Skeletal muscle satellite cell (primary cell): ENCODE data around the gene SVBP. TPM values are rescaled to one million over a fixed set of nuclear protein-coding genes. Genes with fewer than 3 reads are reported as not detected.
A peak's percentile ranks its signal among the peaks of the same experiment; 100 is the strongest.
"Not testable (repeated sequence)": the region's sequence is repeated elsewhere in the genome, so short reads cannot be mapped to it uniquely, and the experiment has no call there.

Experiments
- H3K27me3 ChIP-seq: 2 replicates; pipeline ENCODE4 v1.7.0; 2013; ENCODE audit warnings: low read length; ENCODE audit not compliant: control insufficient read depth, insufficient read depth
- H3K36me3 ChIP-seq: 2 replicates; pipeline ENCODE4 v1.7.0; 2013; ENCODE audit warnings: mild to moderate bottlenecking, control low read depth, low read length; ENCODE audit not compliant: insufficient read depth
- H3K4me1 ChIP-seq: 2 replicates; pipeline ENCODE4 v1.7.0; 2013; ENCODE audit warnings: low read length; ENCODE audit not compliant: control insufficient read depth, insufficient read depth
- H3K4me2 ChIP-seq: 2 replicates; pipeline ENCODE4 v1.7.0; 2013; ENCODE audit warnings: mild to moderate bottlenecking, low read length
- H3K4me3 ChIP-seq: 2 replicates; pipeline ENCODE4 v1.7.0; 2013; ENCODE audit warnings: low read length
- H3K9ac ChIP-seq: 2 replicates; pipeline ENCODE4 v1.7.0; 2013; ENCODE audit warnings: mild to moderate bottlenecking, low read depth, low read length, moderate library complexity
- H3K9me3 ChIP-seq: replicated peaks from 2 replicates; pipeline ENCODE4 v1.7.0; 2013; ENCODE audit warnings: mild to moderate bottlenecking, control low read depth, low read length
- total RNA-seq: library from RNA; depleted of rRNA; stranded (reverse); fragments of >200 nt; gene quantifications from 2 replicates; pipeline ENCODE4 v1.2.3, GENCODE V29; 2012; rRNA removed

SVBP gene
- 7.4 and 9.2 TPM in 2 replicates for total RNA-seq

- no peaks in the 10 kb centered on the region for H3K27me3 ChIP-seq
- H3K9me3 ChIP-seq = no peaks in the 10 kb centered on the region
- no peaks in the 10 kb centered on the region for H3K36me3 ChIP-seq
- H3K9ac ChIP-seq = peak within 1 kb of the TSS; percentile 99
- peak within 1 kb of the TSS; percentile 94 for H3K4me2 ChIP-seq
- peaks cover 16% of the 10 kb centered on the region for H3K4me1 ChIP-seq
- peak within 1 kb of the TSS; percentile 99 for H3K4me3 ChIP-seq
Observed at GRCh38 chr1:42816585-42817439, at the start of gene SVBP, which contains the start of gene ERMAP. Gene SVBP, minus strand, starts transcription at chr1:42817397. Its CDS starts 853 bp downstream, at chr1:42816544. Gene ERMAP, plus strand, starts transcription at chr1:42817122. Its CDS starts 13,327 bp downstream, at chr1:42830449.

GRCh38 chr1:42866549-42866948, 49.4 kb upstream of the SVBP start:
- Histone ChIP-seq H3K27me3 (peaks cover 28% of the 10 kb centered on the region), H3K4me3 (no peak overlapping the region), H3K36me3 (no peaks in the 10 kb centered on the region), H3K4me1 (no peaks in the 10 kb centered on the region), H3K9me3 (no peaks in the 10 kb centered on the region), H3K4me2 (no peak overlapping the region), H3K9ac (no peak overlapping the region)

GRCh38 chr1:42861014-42861399, 43.8 kb upstream of the SVBP start:
- Histone ChIP-seq H3K27me3 (peaks cover 22% of the 10 kb centered on the region), H3K4me1 (no peaks in the 10 kb centered on the region)

GRCh38 chr1:42860339-42861013, 43.3 kb upstream of the SVBP start:
- Histone ChIP-seq H3K27me3 (peaks cover 17% of the 10 kb centered on the region), H3K9me3 (no peaks in the 10 kb centered on the region)

More at GRCh38 chr1:42861014-42861399, 43.8 kb upstream of the SVBP start:
- Histone ChIP-seq H3K9me3 (no peaks in the 10 kb centered on the region), H3K4me3 (no peak overlapping the region), H3K36me3 (no peaks in the 10 kb centered on the region), H3K4me2 (no peak overlapping the region), H3K9ac (no peak overlapping the region)

GRCh38 chr1:42859366-42859765, 42.2 kb upstream of the SVBP start:
- not testable (repeated sequence) for H3K4me2 ChIP-seq, H3K9me3 ChIP-seq, H3K9ac ChIP-seq, H3K4me3 ChIP-seq, H3K36me3 ChIP-seq, H3K4me1 ChIP-seq
- H3K27me3 ChIP-seq = peaks cover 12% of the 10 kb centered on the region

More at GRCh38 chr1:42860339-42861013, 43.3 kb upstream of the SVBP start:
- H3K4me2 ChIP-seq = no peak overlapping the region
- no peak overlapping the region for H3K9ac ChIP-seq
- H3K4me3 ChIP-seq = no peak overlapping the region
- no peaks in the 10 kb centered on the region for H3K4me1 ChIP-seq
- H3K36me3 ChIP-seq = no peaks in the 10 kb centered on the region

- H3K4me3 ChIP-seq, H3K4me1 ChIP-seq, H3K9ac ChIP-seq, H3K27me3 ChIP-seq, H3K36me3 ChIP-seq, H3K9me3 ChIP-seq, H3K4me2 ChIP-seq: not testable (repeated sequence)
Observed at GRCh38 chr1:42856554-42856953, 39.4 kb upstream of the SVBP start.

- H3K9ac ChIP-seq = no peak overlapping the region
- peaks cover 23% of the 10 kb centered on the region for H3K36me3 ChIP-seq
- no peaks in the 10 kb centered on the region for H3K4me1 ChIP-seq
- H3K9me3 ChIP-seq = no peaks in the 10 kb centered on the region
- no peaks in the 10 kb centered on the region for H3K27me3 ChIP-seq
- H3K4me3 ChIP-seq = no peak overlapping the region
- no peak overlapping the region for H3K4me2 ChIP-seq
Observed at GRCh38 chr1:42853116-42853884, 36.1 kb upstream of the SVBP start.

GRCh38 chr1:42852608-42852980, 35.4 kb upstream of the SVBP start:
- peaks cover 23% of the 10 kb centered on the region for H3K36me3 ChIP-seq
- no peaks in the 10 kb centered on the region for H3K9me3 ChIP-seq
- no peak overlapping the region for H3K9ac ChIP-seq

GRCh38 chr1:42851960-42852607, 34.9 kb upstream of the SVBP start:
- Histone ChIP-seq H3K4me3 (no peak overlapping the region), H3K27me3 (no peaks in the 10 kb centered on the region), H3K4me2 (no peak overlapping the region), H3K9ac (no peak overlapping the region), H3K36me3 (peaks cover 23% of the 10 kb centered on the region), H3K9me3 (no peaks in the 10 kb centered on the region), H3K4me1 (peaks cover 10% of the 10 kb centered on the region)

More at GRCh38 chr1:42852608-42852980, 35.4 kb upstream of the SVBP start:
- Histone ChIP-seq H3K4me2 (no peak overlapping the region), H3K4me1 (peaks cover 5% of the 10 kb centered on the region), H3K27me3 (no peaks in the 10 kb centered on the region), H3K4me3 (no peak overlapping the region)

- H3K36me3 ChIP-seq = peaks cover 23% of the 10 kb centered on the region
- peaks cover 11% of the 10 kb centered on the region for H3K4me1 ChIP-seq
- H3K4me2 ChIP-seq = no peak overlapping the region
- H3K9me3 ChIP-seq = no peaks in the 10 kb centered on the region
- no peaks in the 10 kb centered on the region for H3K27me3 ChIP-seq
- H3K4me3 ChIP-seq = no peak overlapping the region
- H3K9ac ChIP-seq = no peak overlapping the region
Observed at GRCh38 chr1:42851420-42851819, 34.2 kb upstream of the SVBP start.

GRCh38 chr1:42849944-42850343, 32.7 kb upstream of the SVBP start:
- Histone ChIP-seq H3K27me3 (no peaks in the 10 kb centered on the region), H3K9me3 (no peaks in the 10 kb centered on the region), H3K36me3 (peaks cover 23% of the 10 kb centered on the region), H3K4me2 (no peak overlapping the region), H3K4me1 (peaks cover 11% of the 10 kb centered on the region), H3K9ac (no peak overlapping the region), H3K4me3 (no peak overlapping the region)
